ENCODE data around the gene CNOT4. TPM values are rescaled to one million over a fixed set of nuclear protein-coding genes. Genes with fewer than 3 reads are reported as not detected.

Gene CNOT4
- total RNA-seq, 1 experiment from 2014 or later: 14.6 TPM

DNA sequence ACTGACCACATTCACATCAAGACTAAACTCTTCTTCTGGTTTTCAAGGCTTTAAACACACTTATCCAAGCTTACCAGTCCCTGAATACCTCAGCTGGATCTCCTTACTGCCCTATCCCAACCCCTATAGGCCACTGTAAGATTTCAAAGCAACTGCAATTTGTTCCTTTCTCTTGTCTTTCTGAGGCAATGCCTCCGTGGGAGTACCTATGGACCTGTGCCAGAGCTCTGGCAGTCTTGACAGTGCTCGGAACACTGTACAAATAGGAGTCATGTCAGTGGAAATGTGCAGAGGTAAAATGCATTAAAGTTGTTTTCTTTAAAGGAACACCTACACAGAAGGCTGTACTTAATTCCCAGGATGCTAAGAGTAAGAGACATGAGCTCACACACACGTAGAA, 124.7 kb downstream of the CNOT4 start:
- ATAC-seq: no peak; the same call in 1 of the 2 replicates
- H3K36me3 Mint-ChIP-seq: no peaks in the 10 kb centered on the region
- H3K4me1 Mint-ChIP-seq: peaks cover 36% of the 10 kb centered on the region
- no peak for TF ChIP-seq ZBTB21 (CRISPR knock-in tag; IDR thresholded peaks at IDR 0.05; ENCODE audit: borderline replicate concordance)
- TF ChIP-seq ZNF317 (CRISPR knock-in tag; IDR thresholded peaks at IDR 0.05; ENCODE audit: borderline replicate concordance, low read depth): no peak
- TF ChIP-seq ZNF396 (CRISPR knock-in tag; IDR thresholded peaks at IDR 0.05; ENCODE audit: borderline replicate concordance): no peak
- TF ChIP-seq ZNF138 (CRISPR knock-in tag; conservative IDR thresholded peaks at IDR 0.05): no peak
- TF ChIP-seq TEAD4 (CRISPR knock-in tag; IDR thresholded peaks at IDR 0.05): no peak
- TF ChIP-seq, protein P1, sequence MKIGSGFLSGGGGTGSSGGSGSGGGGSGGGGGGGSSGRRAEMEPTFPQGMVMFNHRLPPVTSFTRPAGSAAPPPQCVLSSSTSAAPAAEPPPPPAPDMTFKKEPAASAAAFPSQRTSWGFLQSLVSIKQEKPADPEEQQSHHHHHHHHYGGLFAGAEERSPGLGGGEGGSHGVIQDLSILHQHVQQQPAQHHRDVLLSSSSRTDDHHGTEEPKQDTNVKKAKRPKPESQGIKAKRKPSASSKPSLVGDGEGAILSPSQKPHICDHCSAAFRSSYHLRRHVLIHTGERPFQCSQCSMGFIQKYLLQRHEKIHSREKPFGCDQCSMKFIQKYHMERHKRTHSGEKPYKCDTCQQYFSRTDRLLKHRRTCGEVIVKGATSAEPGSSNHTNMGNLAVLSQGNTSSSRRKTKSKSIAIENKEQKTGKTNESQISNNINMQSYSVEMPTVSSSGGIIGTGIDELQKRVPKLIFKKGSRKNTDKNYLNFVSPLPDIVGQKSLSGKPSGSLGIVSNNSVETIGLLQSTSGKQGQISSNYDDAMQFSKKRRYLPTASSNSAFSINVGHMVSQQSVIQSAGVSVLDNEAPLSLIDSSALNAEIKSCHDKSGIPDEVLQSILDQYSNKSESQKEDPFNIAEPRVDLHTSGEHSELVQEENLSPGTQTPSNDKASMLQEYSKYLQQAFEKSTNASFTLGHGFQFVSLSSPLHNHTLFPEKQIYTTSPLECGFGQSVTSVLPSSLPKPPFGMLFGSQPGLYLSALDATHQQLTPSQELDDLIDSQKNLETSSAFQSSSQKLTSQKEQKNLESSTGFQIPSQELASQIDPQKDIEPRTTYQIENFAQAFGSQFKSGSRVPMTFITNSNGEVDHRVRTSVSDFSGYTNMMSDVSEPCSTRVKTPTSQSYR (CRISPR knock-in tag; IDR thresholded peaks at IDR 0.05): no peak
- TF ChIP-seq, protein P2, sequence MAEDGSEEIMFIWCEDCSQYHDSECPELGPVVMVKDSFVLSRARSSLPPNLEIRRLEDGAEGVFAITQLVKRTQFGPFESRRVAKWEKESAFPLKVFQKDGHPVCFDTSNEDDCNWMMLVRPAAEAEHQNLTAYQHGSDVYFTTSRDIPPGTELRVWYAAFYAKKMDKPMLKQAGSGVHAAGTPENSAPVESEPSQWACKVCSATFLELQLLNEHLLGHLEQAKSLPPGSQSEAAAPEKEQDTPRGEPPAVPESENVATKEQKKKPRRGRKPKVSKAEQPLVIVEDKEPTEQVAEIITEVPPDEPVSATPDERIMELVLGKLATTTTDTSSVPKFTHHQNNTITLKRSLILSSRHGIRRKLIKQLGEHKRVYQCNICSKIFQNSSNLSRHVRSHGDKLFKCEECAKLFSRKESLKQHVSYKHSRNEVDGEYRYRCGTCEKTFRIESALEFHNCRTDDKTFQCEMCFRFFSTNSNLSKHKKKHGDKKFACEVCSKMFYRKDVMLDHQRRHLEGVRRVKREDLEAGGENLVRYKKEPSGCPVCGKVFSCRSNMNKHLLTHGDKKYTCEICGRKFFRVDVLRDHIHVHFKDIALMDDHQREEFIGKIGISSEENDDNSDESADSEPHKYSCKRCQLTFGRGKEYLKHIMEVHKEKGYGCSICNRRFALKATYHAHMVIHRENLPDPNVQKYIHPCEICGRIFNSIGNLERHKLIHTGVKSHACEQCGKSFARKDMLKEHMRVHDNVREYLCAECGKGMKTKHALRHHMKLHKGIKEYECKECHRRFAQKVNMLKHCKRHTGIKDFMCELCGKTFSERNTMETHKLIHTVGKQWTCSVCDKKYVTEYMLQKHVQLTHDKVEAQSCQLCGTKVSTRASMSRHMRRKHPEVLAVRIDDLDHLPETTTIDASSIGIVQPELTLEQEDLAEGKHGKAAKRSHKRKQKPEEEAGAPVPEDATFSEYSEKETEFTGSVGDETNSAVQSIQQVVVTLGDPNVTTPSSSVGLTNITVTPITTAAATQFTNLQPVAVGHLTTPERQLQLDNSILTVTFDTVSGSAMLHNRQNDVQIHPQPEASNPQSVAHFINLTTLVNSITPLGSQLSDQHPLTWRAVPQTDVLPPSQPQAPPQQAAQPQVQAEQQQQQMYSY (CRISPR knock-in tag; IDR thresholded peaks at IDR 0.05): no peak
- TF ChIP-seq ZNF121 (CRISPR knock-in tag; IDR thresholded peaks at IDR 0.05): no peak
- TF ChIP-seq, protein P3, sequence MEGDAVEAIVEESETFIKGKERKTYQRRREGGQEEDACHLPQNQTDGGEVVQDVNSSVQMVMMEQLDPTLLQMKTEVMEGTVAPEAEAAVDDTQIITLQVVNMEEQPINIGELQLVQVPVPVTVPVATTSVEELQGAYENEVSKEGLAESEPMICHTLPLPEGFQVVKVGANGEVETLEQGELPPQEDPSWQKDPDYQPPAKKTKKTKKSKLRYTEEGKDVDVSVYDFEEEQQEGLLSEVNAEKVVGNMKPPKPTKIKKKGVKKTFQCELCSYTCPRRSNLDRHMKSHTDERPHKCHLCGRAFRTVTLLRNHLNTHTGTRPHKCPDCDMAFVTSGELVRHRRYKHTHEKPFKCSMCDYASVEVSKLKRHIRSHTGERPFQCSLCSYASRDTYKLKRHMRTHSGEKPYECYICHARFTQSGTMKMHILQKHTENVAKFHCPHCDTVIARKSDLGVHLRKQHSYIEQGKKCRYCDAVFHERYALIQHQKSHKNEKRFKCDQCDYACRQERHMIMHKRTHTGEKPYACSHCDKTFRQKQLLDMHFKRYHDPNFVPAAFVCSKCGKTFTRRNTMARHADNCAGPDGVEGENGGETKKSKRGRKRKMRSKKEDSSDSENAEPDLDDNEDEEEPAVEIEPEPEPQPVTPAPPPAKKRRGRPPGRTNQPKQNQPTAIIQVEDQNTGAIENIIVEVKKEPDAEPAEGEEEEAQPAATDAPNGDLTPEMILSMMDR (IDR thresholded peaks at IDR 0.05): no peak
- TF ChIP-seq FOXK1 (CRISPR knock-in tag; IDR thresholded peaks at IDR 0.05): no peak
- TF ChIP-seq, protein P4, sequence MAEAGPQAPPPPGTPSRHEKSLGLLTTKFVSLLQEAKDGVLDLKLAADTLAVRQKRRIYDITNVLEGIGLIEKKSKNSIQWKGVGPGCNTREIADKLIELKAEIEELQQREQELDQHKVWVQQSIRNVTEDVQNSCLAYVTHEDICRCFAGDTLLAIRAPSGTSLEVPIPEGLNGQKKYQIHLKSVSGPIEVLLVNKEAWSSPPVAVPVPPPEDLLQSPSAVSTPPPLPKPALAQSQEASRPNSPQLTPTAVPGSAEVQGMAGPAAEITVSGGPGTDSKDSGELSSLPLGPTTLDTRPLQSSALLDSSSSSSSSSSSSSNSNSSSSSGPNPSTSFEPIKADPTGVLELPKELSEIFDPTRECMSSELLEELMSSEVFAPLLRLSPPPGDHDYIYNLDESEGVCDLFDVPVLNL (CRISPR knock-in tag; IDR thresholded peaks at IDR 0.05; ENCODE audit: borderline replicate concordance, low read depth): no peak
- CTCF ChIA-PET: interaction anchor here (1.2 kb wide), 1 partner anchor 260 kb away, joined by 4 read pairs; no protein-coding TSS in a partner anchor
- H3K27me3 Mint-ChIP-seq (ENCODE audit: low read depth): no peaks in the 10 kb centered on the region
- no peak overlapping the region for H3K27ac Mint-ChIP-seq
- POLR2A ChIA-PET: no interaction called here
- H3K4me3 Mint-ChIP-seq: no peak overlapping the region
- no peak for DNase-seq (ENCODE audit: low spot score)
- no peaks in the 10 kb centered on the region for H3K9me3 Mint-ChIP-seq

DNA sequence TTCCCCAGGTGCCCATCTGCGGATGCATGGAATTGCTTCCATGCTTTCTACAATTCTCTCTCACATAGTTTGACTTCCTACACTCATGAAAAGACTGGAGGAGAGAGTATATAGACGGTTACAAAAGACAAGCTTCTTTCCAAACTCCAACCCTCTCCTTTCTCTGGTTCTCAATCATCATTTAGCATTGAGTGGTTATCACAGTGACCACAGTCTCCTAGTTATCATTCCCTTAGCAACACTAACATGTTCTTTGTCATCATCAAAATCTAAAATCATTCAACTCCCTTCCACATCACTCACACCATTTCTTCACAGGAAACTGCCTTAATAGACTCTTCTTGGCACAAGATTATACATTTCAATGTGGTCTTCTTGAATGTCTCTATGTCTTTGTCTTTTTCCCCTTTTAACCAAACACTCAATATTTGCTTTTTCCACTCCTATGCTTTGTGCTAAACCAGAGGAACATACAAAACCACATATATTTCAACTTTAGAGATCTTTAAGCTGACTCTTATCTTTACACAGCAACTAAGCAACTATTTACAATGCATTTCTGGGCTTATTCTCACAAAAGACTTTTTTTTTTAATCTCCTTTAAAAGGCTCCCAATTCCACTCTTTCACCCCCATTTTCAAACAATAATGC, 126.3 kb downstream of the CNOT4 start:
- Mint-ChIP-seq H3K9me3 (no peaks in the 10 kb centered on the region), H3K4me3 (no peak overlapping the region), H3K4me1 (peaks cover 40% of the 10 kb centered on the region), H3K27me3 (ENCODE audit: low read depth) (no peaks in the 10 kb centered on the region), H3K36me3 (no peaks in the 10 kb centered on the region), H3K27ac (no peak overlapping the region)
- CTCF ChIA-PET: interaction anchor here (1.4 kb wide), 1 partner anchor 21 kb away, joined by 5 read pairs; no protein-coding TSS in a partner anchor
- no peak for TF ChIP-seq SMAD4 (CRISPR knock-in tag; IDR thresholded peaks at IDR 0.05)
- TF ChIP-seq, protein P5, sequence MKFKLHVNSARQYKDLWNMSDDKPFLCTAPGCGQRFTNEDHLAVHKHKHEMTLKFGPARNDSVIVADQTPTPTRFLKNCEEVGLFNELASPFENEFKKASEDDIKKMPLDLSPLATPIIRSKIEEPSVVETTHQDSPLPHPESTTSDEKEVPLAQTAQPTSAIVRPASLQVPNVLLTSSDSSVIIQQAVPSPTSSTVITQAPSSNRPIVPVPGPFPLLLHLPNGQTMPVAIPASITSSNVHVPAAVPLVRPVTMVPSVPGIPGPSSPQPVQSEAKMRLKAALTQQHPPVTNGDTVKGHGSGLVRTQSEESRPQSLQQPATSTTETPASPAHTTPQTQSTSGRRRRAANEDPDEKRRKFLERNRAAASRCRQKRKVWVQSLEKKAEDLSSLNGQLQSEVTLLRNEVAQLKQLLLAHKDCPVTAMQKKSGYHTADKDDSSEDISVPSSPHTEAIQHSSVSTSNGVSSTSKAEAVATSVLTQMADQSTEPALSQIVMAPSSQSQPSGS (CRISPR knock-in tag; IDR thresholded peaks at IDR 0.05; ENCODE audit: borderline replicate concordance, low read depth): no peak
- ATAC-seq (no peak), DNase-seq (ENCODE audit: low spot score) (no peak)
- POLR2A ChIA-PET: no interaction called here

Measured in WTC11 (cell line).